ENCODE measurements around the gene UNC13D.

DNA sequence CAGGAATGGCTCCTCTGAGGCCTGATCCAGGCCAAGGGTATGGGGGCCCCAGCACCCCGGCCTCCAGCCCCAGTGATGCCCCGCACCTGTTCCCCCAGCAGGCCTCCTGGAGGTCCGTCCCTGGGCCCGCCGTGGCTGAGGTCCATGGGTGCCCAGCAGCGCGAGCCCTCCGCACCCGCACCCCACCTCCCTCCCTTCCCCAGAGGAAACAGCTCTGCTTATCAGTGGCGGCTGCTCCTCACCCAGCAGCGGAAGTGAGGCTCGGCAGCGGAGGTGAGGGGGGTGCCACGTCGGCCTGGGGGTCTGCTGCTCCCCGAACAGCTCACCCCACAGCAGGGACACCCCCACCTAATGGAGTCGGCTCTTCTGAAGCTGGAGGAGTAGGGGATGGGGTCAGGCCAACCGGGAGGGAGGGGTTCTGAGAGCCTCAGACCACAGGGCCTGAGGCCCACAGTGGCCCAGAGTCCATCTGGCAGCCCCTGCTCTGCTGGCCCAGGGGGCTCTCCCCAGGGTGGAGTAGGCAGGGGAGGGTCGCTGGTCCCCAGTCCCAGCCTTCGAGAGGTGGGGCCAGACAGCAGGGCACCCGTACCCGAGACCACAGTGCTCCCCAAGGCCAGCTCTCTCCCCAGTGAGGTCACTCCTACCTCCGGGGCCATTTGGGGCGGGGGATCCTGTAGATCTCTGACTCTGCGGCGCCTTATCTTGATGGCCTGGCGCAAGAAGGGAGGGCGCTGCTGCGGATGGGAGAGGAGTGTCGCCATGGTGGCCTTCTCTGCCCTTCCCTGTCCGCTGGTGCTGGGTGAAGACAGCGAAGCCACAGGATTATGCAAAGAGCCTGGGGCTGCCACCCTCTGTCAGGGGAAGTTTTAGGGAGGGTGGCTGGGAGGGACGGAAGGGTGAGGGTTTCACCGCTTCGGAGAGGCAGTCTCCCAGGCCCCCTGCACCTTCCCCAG lies at the start of gene UNC13D:
- TF ChIP-seq, protein P1, sequence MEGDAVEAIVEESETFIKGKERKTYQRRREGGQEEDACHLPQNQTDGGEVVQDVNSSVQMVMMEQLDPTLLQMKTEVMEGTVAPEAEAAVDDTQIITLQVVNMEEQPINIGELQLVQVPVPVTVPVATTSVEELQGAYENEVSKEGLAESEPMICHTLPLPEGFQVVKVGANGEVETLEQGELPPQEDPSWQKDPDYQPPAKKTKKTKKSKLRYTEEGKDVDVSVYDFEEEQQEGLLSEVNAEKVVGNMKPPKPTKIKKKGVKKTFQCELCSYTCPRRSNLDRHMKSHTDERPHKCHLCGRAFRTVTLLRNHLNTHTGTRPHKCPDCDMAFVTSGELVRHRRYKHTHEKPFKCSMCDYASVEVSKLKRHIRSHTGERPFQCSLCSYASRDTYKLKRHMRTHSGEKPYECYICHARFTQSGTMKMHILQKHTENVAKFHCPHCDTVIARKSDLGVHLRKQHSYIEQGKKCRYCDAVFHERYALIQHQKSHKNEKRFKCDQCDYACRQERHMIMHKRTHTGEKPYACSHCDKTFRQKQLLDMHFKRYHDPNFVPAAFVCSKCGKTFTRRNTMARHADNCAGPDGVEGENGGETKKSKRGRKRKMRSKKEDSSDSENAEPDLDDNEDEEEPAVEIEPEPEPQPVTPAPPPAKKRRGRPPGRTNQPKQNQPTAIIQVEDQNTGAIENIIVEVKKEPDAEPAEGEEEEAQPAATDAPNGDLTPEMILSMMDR (IDR thresholded peaks at IDR 0.05) = no peak
- TF ChIP-seq POLR2AphosphoS5 (IDR thresholded peaks at IDR 0.05; ENCODE audit: low read depth, low read length) = no peak
- TF ChIP-seq, protein P2, sequence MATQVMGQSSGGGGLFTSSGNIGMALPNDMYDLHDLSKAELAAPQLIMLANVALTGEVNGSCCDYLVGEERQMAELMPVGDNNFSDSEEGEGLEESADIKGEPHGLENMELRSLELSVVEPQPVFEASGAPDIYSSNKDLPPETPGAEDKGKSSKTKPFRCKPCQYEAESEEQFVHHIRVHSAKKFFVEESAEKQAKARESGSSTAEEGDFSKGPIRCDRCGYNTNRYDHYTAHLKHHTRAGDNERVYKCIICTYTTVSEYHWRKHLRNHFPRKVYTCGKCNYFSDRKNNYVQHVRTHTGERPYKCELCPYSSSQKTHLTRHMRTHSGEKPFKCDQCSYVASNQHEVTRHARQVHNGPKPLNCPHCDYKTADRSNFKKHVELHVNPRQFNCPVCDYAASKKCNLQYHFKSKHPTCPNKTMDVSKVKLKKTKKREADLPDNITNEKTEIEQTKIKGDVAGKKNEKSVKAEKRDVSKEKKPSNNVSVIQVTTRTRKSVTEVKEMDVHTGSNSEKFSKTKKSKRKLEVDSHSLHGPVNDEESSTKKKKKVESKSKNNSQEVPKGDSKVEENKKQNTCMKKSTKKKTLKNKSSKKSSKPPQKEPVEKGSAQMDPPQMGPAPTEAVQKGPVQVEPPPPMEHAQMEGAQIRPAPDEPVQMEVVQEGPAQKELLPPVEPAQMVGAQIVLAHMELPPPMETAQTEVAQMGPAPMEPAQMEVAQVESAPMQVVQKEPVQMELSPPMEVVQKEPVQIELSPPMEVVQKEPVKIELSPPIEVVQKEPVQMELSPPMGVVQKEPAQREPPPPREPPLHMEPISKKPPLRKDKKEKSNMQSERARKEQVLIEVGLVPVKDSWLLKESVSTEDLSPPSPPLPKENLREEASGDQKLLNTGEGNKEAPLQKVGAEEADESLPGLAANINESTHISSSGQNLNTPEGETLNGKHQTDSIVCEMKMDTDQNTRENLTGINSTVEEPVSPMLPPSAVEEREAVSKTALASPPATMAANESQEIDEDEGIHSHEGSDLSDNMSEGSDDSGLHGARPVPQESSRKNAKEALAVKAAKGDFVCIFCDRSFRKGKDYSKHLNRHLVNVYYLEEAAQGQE (IDR thresholded peaks at IDR 0.05; ENCODE audit: insufficient read depth in 1 of 2, low read depth in 2 of 2, low read length in 1 of 2) = no peak
- TF ChIP-seq TCF7L2 (IDR thresholded peaks at IDR 0.05; ENCODE audit: low read depth, low read length) = no peak
